ENCODE data around the gene STX11.
"Not testable (repeated sequence)": the region's sequence is repeated elsewhere in the genome, so short reads cannot be mapped to it uniquely, and the experiment has no call there.

Gene STX11

DNA sequence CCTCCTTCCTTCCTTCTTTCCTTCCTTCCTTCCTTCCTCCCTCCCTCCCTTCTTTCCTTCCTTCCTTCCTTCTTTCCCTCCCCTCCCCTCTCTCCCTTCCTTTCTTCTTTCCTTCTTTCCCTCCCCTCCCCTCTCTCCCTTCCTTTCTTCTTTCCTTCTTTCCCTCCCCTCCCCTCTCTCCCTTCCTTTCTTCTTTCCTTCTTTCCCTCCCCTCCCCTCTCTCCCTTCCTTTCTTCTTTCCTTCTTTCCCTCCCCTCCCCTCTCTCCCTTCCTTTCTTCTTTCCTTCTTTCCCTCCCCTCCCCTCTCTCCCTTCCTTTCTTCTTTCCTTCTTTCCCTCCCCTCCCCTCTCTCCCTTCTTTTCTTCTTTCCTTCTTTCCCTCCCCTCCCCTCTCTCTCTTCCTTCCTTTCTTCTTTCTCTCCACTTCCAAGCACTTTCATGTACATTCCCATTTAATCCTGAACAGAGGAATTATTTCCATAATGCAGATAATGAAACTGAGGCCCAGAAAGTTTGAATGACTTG, 18.1 kb upstream of the STX11 start:
- not testable (repeated sequence) for H3K36me3 Mint-ChIP-seq (ENCODE audit: low read depth); H3K4me3 Mint-ChIP-seq; H3K27me3 Mint-ChIP-seq (ENCODE audit: low read depth); H3K4me1 Mint-ChIP-seq (ENCODE audit: low read depth); H3K27ac Mint-ChIP-seq; H3K9me3 Mint-ChIP-seq

DNA sequence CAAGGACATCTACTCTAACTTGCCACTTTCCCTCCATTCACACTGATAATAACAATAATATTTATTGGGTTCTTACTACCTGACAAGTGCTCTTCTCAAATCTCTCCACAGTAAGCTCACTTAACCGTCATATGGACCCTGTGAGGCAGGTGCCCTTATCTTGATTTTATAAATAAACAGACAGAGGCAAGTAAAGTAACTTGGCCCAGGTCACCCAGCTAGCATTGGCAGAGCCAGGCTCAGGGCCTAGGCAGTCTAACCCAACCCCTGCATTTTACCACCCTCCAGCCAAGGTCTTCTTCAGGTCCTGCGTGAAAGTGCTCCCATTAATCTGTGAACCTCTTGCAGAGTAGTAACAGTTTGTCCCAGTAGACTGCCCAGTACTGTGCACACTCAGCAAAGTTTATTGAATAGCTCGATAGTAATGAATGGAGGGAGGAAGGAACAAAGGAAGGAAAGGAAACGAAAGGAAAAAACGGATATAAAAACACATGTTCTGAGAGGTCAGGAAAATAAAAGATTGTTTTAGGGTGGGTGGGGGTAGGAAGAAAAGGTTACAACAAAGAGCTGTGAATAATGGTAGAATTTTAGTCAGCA, 17.0 kb upstream of the STX11 start:
- no peak overlapping the region for H3K27ac Mint-ChIP-seq
- H3K4me3 Mint-ChIP-seq: no peak overlapping the region
- H3K36me3 Mint-ChIP-seq (ENCODE audit: low read depth): no peaks in the 10 kb centered on the region
- peaks cover 8% of the 10 kb centered on the region for H3K4me1 Mint-ChIP-seq (ENCODE audit: low read depth)
- H3K27me3 Mint-ChIP-seq (ENCODE audit: low read depth): peaks cover 7% of the 10 kb centered on the region
- H3K9me3 Mint-ChIP-seq: no peaks in the 10 kb centered on the region

DNA sequence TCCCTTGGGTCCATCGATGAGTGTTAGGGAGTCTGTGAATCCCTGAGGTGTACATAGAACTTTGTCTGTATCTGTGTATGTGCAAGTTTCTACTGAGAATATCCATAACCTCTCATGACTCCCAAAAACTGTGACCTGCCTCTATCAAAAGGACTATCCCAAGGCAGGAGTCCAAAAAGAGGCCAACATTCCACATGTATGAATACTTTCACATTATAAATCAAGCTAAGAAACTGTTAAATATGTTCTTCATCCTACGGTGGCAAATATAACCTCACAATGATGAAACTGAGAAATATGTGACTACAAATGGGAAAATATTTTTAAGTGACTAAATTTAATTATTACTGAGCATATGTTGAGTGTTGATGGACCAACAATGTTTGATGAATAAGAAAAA, 16.1 kb upstream of the STX11 start:
- Mint-ChIP-seq H3K36me3 (ENCODE audit: low read depth) (no peaks in the 10 kb centered on the region), H3K4me3 (no peak overlapping the region), H3K4me1 (ENCODE audit: low read depth) (peaks cover 8% of the 10 kb centered on the region), H3K9me3 (no peaks in the 10 kb centered on the region), H3K27ac (no peak overlapping the region), H3K27me3 (ENCODE audit: low read depth) (peaks cover 7% of the 10 kb centered on the region)

DNA sequence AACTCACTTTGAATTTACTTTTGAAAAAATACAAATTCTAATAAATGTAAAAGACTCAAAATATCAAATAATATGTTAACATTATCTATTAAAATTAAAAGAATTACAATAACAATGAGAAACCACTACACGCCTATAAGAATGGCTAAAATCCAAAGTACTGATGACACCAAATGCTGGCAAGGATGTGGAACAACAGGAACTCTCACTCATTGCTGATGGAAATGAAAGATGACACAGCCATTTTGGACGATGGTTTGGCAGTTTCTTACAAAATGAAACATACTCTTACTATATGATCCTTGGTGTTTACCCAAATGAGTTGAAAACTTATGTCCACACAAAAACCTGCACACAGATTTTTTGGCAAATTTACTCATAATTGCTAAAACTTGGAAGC, 15.6 kb upstream of the STX11 start:
- peaks cover 7% of the 10 kb centered on the region for H3K27me3 Mint-ChIP-seq (ENCODE audit: low read depth)
- H3K4me1 Mint-ChIP-seq (ENCODE audit: low read depth): peaks cover 8% of the 10 kb centered on the region
- no peak overlapping the region for H3K27ac Mint-ChIP-seq
- no peaks in the 10 kb centered on the region for H3K36me3 Mint-ChIP-seq (ENCODE audit: low read depth)
- no peaks in the 10 kb centered on the region for H3K9me3 Mint-ChIP-seq
- no peak overlapping the region for H3K4me3 Mint-ChIP-seq

DNA sequence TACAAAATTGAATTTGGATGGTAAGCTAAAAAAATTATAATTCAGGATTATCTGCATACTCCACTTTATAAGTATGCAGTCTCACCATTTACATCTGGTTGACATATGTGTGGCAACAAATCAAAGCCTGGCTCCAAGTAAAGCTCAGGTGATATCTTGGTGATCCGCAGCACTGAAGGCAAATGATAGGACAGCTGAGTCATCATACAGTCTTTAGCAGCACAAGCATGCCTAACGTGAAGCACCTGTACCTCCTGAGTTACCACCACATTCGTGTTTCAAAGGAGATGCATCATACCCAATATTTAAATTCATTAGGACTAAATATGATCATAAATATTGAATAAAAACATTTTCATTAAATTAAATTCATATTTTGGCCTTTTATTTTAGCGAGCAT, 11.8 kb upstream of the STX11 start:
- H3K4me1 Mint-ChIP-seq (ENCODE audit: low read depth): peaks cover 2% of the 10 kb centered on the region
- peaks cover 2% of the 10 kb centered on the region for H3K36me3 Mint-ChIP-seq (ENCODE audit: low read depth)
- peaks cover 7% of the 10 kb centered on the region for H3K27me3 Mint-ChIP-seq (ENCODE audit: low read depth)
- H3K27ac Mint-ChIP-seq: no peak overlapping the region
- H3K9me3 Mint-ChIP-seq: no peaks in the 10 kb centered on the region
- H3K4me3 Mint-ChIP-seq: no peak overlapping the region

DNA sequence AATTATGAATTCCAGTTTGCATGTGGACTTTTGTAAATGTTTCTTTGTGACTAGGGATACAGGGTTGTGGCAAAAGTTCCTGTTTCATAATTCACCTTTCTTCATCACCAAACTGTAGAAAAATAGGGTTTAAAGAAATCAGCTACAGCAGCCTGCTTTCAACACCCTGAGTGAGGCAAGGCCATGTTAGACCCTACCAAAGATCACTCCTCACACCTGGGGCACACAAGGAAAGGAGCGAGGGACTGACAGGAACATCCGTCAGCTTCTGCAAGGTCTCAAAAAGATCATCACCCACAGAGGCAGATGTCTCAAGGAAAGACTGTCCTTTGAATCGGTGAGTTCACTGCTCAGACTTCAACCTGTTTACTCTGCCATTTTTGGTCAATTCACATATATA, 10.5 kb upstream of the STX11 start:
- no peak overlapping the region for H3K27ac Mint-ChIP-seq
- H3K4me1 Mint-ChIP-seq (ENCODE audit: low read depth): peaks cover 2% of the 10 kb centered on the region

DNA sequence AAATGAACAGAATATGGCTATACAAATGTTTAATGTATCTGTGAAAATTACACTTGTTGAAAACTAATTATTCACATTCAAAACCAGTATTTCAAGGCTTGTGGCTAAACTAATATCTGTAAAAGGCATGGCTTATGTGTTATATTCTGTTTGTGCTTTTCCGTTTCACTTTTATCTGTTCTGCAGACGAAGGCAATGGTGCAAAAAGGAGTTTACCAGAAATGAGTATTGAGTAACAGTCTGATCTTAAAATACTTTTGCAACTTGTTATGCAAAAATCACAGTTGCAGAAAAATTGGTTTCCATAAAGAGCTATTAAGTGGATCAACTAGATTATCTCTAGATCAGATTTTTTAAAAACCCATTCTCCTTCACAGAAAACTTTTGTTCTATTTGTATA, 9.4 kb upstream of the STX11 start:
- H3K27me3 Mint-ChIP-seq (ENCODE audit: low read depth): peaks cover 4% of the 10 kb centered on the region
- H3K4me3 Mint-ChIP-seq: no peak overlapping the region
- H3K4me1 Mint-ChIP-seq (ENCODE audit: low read depth): peaks cover 4% of the 10 kb centered on the region
- H3K36me3 Mint-ChIP-seq (ENCODE audit: low read depth): peaks cover 2% of the 10 kb centered on the region
- no peak overlapping the region for H3K27ac Mint-ChIP-seq
- no peaks in the 10 kb centered on the region for H3K9me3 Mint-ChIP-seq

More for the DNA sequence above, 10.5 kb upstream of the STX11 start:
- no peaks in the 10 kb centered on the region for H3K9me3 Mint-ChIP-seq
- peaks cover 4% of the 10 kb centered on the region for H3K27me3 Mint-ChIP-seq (ENCODE audit: low read depth)
- no peak overlapping the region for H3K4me3 Mint-ChIP-seq
- peaks cover 2% of the 10 kb centered on the region for H3K36me3 Mint-ChIP-seq (ENCODE audit: low read depth)

DNA sequence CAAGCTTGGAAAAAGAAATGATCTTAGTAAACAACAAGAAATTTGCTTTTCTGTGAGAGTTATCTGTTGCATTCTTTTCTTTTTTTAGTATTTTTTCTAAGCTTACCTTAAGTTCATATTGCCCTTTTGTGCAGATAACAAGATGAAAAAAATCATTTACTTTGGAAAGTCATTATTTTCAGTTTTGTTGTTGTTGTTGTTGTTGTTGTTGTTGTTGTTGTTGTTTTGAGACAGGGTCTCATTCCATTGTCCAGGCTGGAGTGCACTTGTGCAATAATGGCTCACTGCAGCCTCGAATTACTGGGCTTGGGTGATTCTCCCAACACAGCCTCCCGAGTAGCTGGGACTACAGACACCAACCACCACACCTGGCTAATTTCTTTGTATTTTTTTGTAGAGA, 8.8 kb upstream of the STX11 start:
- Mint-ChIP-seq H3K4me3 (no peak overlapping the region), H3K27me3 (ENCODE audit: low read depth) (no peaks in the 10 kb centered on the region), H3K9me3 (no peaks in the 10 kb centered on the region), H3K36me3 (ENCODE audit: low read depth) (peaks cover 2% of the 10 kb centered on the region), H3K27ac (no peak overlapping the region), H3K4me1 (ENCODE audit: low read depth) (peaks cover 4% of the 10 kb centered on the region)

DNA sequence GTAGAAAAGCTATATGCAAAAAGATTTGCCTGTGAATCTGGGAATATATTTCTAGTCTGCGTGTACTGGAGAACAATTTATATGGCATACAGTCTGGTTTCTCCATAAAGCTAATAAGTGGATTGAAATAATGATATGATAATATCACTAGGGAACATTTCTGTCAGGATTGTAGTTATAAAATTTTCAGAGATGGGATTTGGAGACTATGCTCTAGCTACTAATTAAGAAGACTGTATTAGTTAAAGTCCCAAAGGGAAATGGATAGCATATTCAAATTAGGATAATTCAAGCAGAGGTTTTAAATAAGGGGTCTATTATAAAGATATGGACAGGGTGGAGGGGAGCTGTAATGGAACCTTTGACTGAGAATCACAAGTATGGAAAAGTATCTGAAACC, 7.2 kb upstream of the STX11 start:
- Mint-ChIP-seq H3K27ac (no peak overlapping the region), H3K36me3 (ENCODE audit: low read depth) (peaks cover 2% of the 10 kb centered on the region), H3K4me3 (no peak overlapping the region), H3K27me3 (ENCODE audit: low read depth) (no peaks in the 10 kb centered on the region), H3K9me3 (no peaks in the 10 kb centered on the region), H3K4me1 (ENCODE audit: low read depth) (peaks cover 12% of the 10 kb centered on the region)

DNA sequence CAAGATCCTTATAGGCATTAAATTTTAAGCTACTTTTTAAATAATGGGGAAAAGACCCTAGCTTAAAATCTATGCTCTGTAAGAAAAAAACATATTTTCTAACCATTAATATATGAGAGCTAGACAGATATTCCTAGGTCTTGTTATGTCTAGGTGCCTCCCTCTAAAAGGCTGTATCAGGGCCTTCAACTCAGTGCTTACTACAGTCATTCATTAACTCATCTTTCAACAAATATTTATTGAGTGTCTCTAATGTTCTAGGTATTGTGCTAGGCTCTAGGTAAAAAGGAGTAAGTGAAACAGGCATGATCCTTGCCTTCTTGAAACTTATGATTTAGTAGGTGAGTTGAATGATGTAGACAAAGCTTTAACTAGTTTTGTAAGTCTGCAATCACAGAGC, 6.4 kb upstream of the STX11 start:
- H3K27me3 Mint-ChIP-seq (ENCODE audit: low read depth): no peaks in the 10 kb centered on the region
- H3K4me3 Mint-ChIP-seq: no peak overlapping the region
- no peaks in the 10 kb centered on the region for H3K9me3 Mint-ChIP-seq
- peaks cover 2% of the 10 kb centered on the region for H3K36me3 Mint-ChIP-seq (ENCODE audit: low read depth)
- H3K4me1 Mint-ChIP-seq (ENCODE audit: low read depth): peaks cover 15% of the 10 kb centered on the region
- H3K27ac Mint-ChIP-seq: no peak overlapping the region

DNA sequence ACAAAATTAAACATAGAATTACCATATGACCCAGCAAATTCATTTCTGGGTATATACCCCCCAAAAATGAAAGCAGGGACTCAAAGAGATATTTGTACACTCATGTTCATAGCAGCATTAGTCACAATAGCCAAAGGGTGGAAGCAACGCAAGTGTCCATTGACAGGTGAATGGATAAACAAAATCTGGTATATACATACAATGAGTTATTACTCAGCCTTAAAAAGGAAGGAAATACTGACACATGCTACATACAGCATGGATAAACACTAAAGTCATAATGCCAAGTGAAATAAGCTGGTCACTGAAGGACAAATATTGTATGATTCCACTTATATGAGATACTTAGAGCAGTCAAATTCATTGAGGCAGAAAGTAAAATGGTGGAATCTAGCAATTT, 5.3 kb upstream of the STX11 start:
- Mint-ChIP-seq H3K4me1 (ENCODE audit: low read depth) (peaks cover 18% of the 10 kb centered on the region), H3K4me3 (no peak overlapping the region), H3K27ac (no peak overlapping the region)

DNA sequence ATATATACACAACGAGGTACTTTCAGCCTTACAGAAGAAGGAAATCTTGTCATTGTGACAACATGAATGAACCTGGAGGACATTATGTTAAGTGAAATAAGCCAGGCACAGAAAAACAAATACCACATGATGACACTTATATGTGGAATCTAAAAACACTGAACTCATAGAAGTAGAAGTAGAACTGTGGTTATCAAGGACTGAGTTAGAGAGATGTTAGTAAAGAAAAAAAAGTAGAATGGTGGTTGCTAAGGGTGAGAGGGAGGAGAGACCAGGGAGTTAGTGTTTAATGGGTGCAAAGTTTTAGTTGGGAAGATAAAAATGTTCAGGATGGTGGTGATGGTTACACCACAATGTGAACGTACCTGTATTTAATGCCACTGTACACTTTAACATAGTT, 4.8 kb upstream of the STX11 start:
- no peaks in the 10 kb centered on the region for H3K27me3 Mint-ChIP-seq (ENCODE audit: low read depth)
- H3K9me3 Mint-ChIP-seq: no peaks in the 10 kb centered on the region
- H3K36me3 Mint-ChIP-seq (ENCODE audit: low read depth): peaks cover under 1% of the 10 kb centered on the region
- H3K4me3 Mint-ChIP-seq: no peak overlapping the region
- H3K27ac Mint-ChIP-seq: no peak overlapping the region
- H3K4me1 Mint-ChIP-seq (ENCODE audit: low read depth): peaks cover 16% of the 10 kb centered on the region

More for the DNA sequence above, 5.3 kb upstream of the STX11 start:
- Mint-ChIP-seq H3K9me3 (no peaks in the 10 kb centered on the region), H3K36me3 (ENCODE audit: low read depth) (peaks cover 2% of the 10 kb centered on the region), H3K27me3 (ENCODE audit: low read depth) (no peaks in the 10 kb centered on the region)

DNA sequence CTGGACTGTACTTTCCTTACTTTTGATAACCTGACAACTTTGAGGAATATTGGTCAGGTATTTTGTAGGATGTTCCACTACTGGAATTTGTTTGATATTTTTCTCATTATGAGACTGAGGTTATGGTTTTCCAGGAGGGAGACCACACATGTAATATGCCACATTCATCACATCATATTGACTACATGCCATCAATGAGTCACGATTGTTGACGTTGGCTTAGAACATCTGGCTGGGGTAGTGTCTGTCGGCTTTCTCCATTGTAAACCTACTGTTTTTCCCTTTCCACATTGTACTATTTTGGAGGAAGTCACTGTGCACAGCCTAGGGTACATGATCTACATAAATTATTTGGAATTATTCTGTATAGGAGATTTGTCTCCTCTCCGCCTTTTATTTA, 1.4 kb upstream of the STX11 start:
- Mint-ChIP-seq H3K36me3 (ENCODE audit: low read depth) (peaks cover 13% of the 10 kb centered on the region), H3K4me3 (no peak overlapping the region), H3K4me1 (ENCODE audit: low read depth) (peaks cover 40% of the 10 kb centered on the region), H3K27ac (no peak overlapping the region), H3K9me3 (no peaks in the 10 kb centered on the region), H3K27me3 (ENCODE audit: low read depth) (no peaks in the 10 kb centered on the region)

DNA sequence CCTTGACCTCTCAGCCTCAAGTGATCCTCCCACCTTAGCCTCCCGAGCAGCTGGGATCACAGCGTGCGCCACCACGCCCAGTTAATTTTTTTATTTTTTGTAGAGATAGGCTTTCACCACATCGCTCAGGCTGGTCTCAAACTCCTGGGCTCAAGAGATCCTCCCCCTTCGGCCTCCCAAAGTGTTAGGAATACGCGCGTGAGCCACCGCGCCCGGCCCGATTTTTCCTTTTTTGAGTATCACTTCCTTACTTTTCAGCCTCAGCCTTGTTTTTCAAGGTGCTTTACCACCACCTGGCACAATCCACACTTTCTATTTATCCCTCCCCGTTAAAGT, 791 bp upstream of the STX11 start:
- H3K36me3 Mint-ChIP-seq (ENCODE audit: low read depth): peaks cover 17% of the 10 kb centered on the region
- peak overlapping the region; percentile 81 for H3K4me3 Mint-ChIP-seq
- no peaks in the 10 kb centered on the region for H3K27me3 Mint-ChIP-seq (ENCODE audit: low read depth)
- H3K27ac Mint-ChIP-seq: peak overlapping the region; percentile 78
- H3K4me1 Mint-ChIP-seq (ENCODE audit: low read depth): peaks cover 44% of the 10 kb centered on the region
- H3K9me3 Mint-ChIP-seq: no peaks in the 10 kb centered on the region

DNA sequence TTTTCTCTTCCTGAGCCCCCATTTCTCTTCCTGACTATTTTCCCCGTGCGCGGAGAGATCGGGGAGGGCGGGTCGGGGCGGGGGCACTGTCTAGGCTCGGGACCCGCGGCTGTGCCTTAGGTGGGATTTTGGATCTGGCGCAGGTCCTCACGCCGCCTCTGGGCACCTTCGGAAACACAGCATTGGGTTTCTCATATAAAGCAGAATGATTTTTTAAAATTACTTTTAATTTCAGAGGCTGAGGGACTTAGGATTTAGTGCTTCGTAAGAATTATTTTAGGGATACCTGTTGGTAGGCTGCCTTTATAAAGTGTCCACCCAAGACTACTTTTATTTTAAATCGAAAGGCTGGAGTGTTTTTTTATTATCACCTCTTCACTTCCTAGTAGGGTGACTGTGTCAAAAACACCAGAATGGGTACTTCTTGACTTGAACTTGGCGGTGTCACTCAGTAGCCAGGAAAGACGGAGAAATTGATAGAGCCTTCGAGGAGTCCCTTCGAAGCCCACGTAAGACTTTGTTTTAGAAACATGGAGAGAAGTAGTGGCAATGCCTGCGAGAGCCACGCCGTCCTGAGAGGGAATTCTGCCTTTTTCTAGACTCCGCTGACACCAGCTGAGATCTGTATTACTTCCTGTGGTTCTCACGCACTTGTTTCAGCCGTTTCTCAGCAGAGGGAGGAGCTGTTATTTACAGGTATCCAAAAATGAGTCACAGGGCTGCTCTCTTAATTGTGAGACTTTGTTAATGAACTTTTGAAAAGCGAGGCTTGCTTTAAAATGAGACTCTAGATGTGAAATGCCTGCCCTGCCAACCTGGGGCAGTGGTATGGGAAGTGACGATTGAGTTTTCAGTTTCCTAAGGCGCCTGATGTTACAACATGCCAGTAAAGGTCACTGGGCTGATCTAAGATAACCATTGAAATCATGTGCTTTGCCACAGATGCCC, 667 bp downstream of the STX11 start:
- Mint-ChIP-seq H3K36me3 (ENCODE audit: low read depth) (peaks cover 20% of the 10 kb centered on the region), H3K9me3 (no peaks in the 10 kb centered on the region)

More for the DNA sequence above, 667 bp downstream of the STX11 start:
- Mint-ChIP-seq H3K27ac (peak overlapping the region; percentile 97), H3K4me3 (peak overlapping the region; percentile 88), H3K4me1 (ENCODE audit: low read depth) (peaks cover 54% of the 10 kb centered on the region), H3K27me3 (ENCODE audit: low read depth) (no peaks in the 10 kb centered on the region)
